ENCODE data around the gene PTX3. TPM values are rescaled to one million over a fixed set of nuclear protein-coding genes. Genes with fewer than 3 reads are reported as not detected.
A peak's percentile ranks its signal among the peaks of the same experiment; 100 is the strongest.

The PTX3 gene
- total RNA-seq, 1 donor from 2014 or later: 219 TPM

GRCh38 chr3:157423337-157423736 is 13.3 kb upstream of the PTX3 start:
- peak in 1 of 2 donors; percentile 26 for DNase-seq (ENCODE audit: low read depth in 2 of 2)

- DNase-seq (ENCODE audit: low read depth in 2 of 2): no peak
Measured at GRCh38 chr3:157427901-157428300, 8.7 kb upstream of the PTX3 start.

- no peak for DNase-seq (ENCODE audit: low read depth in 2 of 2)
Measured at GRCh38 chr3:157428853-157429252, 7.8 kb upstream of the PTX3 start.

GRCh38 chr3:157429708-157430107 is 6.9 kb upstream of the PTX3 start:
- DNase-seq (ENCODE audit: low read depth in 2 of 2): peak in 1 of 2 donors; percentile 83

GRCh38 chr3:157438194-157438730 is 1.6 kb downstream of the PTX3 start:
- DNase-seq (ENCODE audit: low read depth in 2 of 2): peak in 1 of 2 donors; percentile 57

- no peak for DNase-seq (ENCODE audit: low read depth in 2 of 2)
Measured at GRCh38 chr3:157441102-157441624, 4.5 kb downstream of the PTX3 start.

GRCh38 chr3:157442729-157443128 is 6.1 kb downstream of the PTX3 start:
- DNase-seq (ENCODE audit: low read depth in 2 of 2): peak in 1 of 2 donors; percentile 40

- no peak for DNase-seq (ENCODE audit: low read depth in 2 of 2)
Measured at GRCh38 chr3:157443905-157444796, 7.5 kb downstream of the PTX3 start.

- DNase-seq (ENCODE audit: low read depth in 2 of 2): no peak
Measured at GRCh38 chr3:157444797-157445184, 8.1 kb downstream of the PTX3 start.

- DNase-seq (ENCODE audit: low read depth in 2 of 2): no peak
Measured at GRCh38 chr3:157445857-157446256, 9.2 kb downstream of the PTX3 start.

- DNase-seq (ENCODE audit: low read depth in 2 of 2): peak; percentile 47 to 63
Measured at GRCh38 chr3:157447026-157447694, 10.5 kb downstream of the PTX3 start.

GRCh38 chr3:157452097-157452496 is 15.4 kb downstream of the PTX3 start:
- DNase-seq (ENCODE audit: low read depth in 2 of 2): no peak

- no peak for DNase-seq (ENCODE audit: low read depth in 2 of 2)
Measured at GRCh38 chr3:157453824-157454223, 17.2 kb downstream of the PTX3 start.

- no peak for DNase-seq (ENCODE audit: low read depth in 2 of 2)
Measured at GRCh38 chr3:157459706-157460105, 23.1 kb downstream of the PTX3 start.

GRCh38 chr3:157460253-157460652 is 23.6 kb downstream of the PTX3 start:
- peak in 1 of 2 donors; percentile 82 for DNase-seq (ENCODE audit: low read depth in 2 of 2)

- DNase-seq (ENCODE audit: low read depth in 2 of 2): no peak
Measured at GRCh38 chr3:157463816-157464215, 27.2 kb downstream of the PTX3 start.

- no peak for DNase-seq (ENCODE audit: low read depth in 2 of 2)
Measured at GRCh38 chr3:157464321-157464720, 27.7 kb downstream of the PTX3 start.

- DNase-seq (ENCODE audit: low read depth in 2 of 2): no peak
Measured at GRCh38 chr3:157465741-157466140, 29.1 kb downstream of the PTX3 start.

- peak in 1 of 2 donors; percentile 64 for DNase-seq (ENCODE audit: low read depth in 2 of 2)
Measured at GRCh38 chr3:157467200-157467599, 30.6 kb downstream of the PTX3 start.

GRCh38 chr3:157469561-157470294 is 33.1 kb downstream of the PTX3 start:
- no peak for DNase-seq (ENCODE audit: low read depth in 2 of 2)

- no peak for DNase-seq (ENCODE audit: low read depth in 2 of 2)
Measured at GRCh38 chr3:157471064-157471463, 34.4 kb downstream of the PTX3 start.
